HepG2 (cell line): ENCODE measurements around the gene ZNF747. TPM values are rescaled to one million over a fixed set of nuclear protein-coding genes. Genes with fewer than 3 reads are reported as not detected.

Experiments used
- CBX1 ChIP-seq: IDR thresholded peaks from one replicate; pipeline ENCODE4 v1.6.1; 2016; ENCODE audit warnings: antibody characterized with exemption, low read depth
- CENPX ChIP-seq: sonication (generic); formaldehyde crosslinking; IDR thresholded peaks from 2 replicates; pipeline ENCODE4 v1.9.0; 2021; ENCODE audit warnings: mild to moderate bottlenecking, missing genetic modification reagents, moderate library complexity
- DMTF1 ChIP-seq: sonication (generic); formaldehyde crosslinking; IDR thresholded peaks from 2 replicates; pipeline ENCODE4 v1.4.0; 2020; ENCODE audit warnings: mild to moderate bottlenecking, missing genetic modification reagents
- E2F1 ChIP-seq: sonication (generic); formaldehyde crosslinking; IDR thresholded peaks from 2 replicates; pipeline ENCODE4 v1.5.0; 2020; ENCODE audit warnings: missing genetic modification reagents
- HDAC1 ChIP-seq: sonication (generic); formaldehyde crosslinking; IDR thresholded peaks from 2 replicates; pipeline ENCODE4 v1.5.1; 2020; ENCODE audit warnings: mild to moderate bottlenecking, missing genetic modification reagents
- HMG20A ChIP-seq: IDR thresholded peaks from 2 replicates; pipeline ENCODE4 v1.6.1; 2016; ENCODE audit warnings: borderline replicate concordance
- HMG20B ChIP-seq: conservative IDR thresholded peaks from 2 replicates; pipeline ENCODE4 v1.6.1; 2016; ENCODE audit warnings: missing genetic modification reagents, missing compliant biosample characterization
- HMGXB4 ChIP-seq, 2 experiments: sonication (generic) in 1 of 2; formaldehyde crosslinking in 1 of 2; IDR thresholded peaks; 2 replicates each; pipeline versions ENCODE4 v1.4.0 to v1.6.1; 2018 to 2020; ENCODE audit warnings: missing genetic modification reagents in 2 of 2, borderline replicate concordance in 1 of 2, low read depth in 1 of 2, mild to moderate bottlenecking in 1 of 2, missing biosample characterization in 1 of 2
- HNRNPL ChIP-seq: fragments of 200-400 bp; formaldehyde crosslinking; IDR thresholded peaks from 2 replicates; pipeline ENCODE4 v1.6.1; 2017; ENCODE audit warnings: mild to moderate bottlenecking, low read depth, low read length
- PAWR ChIP-seq: sonication (generic); formaldehyde crosslinking; IDR thresholded peaks from 2 replicates; pipeline ENCODE4 v1.4.0; 2020; ENCODE audit warnings: missing genetic modification reagents, mild to moderate bottlenecking, borderline replicate concordance
- PRDM15 ChIP-seq: sonication (generic); formaldehyde crosslinking; IDR thresholded peaks from 2 replicates; pipeline ENCODE4 v1.4.0; 2020; ENCODE audit warnings: missing genetic modification reagents
- SMC3 ChIP-seq: IDR thresholded peaks from 2 replicates; pipeline ENCODE4 v1.6.1; 2011; ENCODE audit warnings: low read length, improper control_type of control experiment
- SRSF1 ChIP-seq: fragments of 200-400 bp; formaldehyde crosslinking; optimal IDR thresholded peaks from 2 replicates; pipeline ENCODE3; 2017; ENCODE audit warnings: mild to moderate bottlenecking, low read depth, low read length, moderate library complexity
- THAP7 ChIP-seq: sonication (generic); formaldehyde crosslinking; IDR thresholded peaks from 2 replicates; pipeline ENCODE4 v1.8.1; 2023; ENCODE audit warnings: mild to moderate bottlenecking, missing genetic modification reagents
- ZMAT3 ChIP-seq: sonication (generic); formaldehyde crosslinking; conservative IDR thresholded peaks from 2 replicates; pipeline ENCODE4 v1.7.0; 2021; ENCODE audit warnings: missing genetic modification reagents
- ZNF225 ChIP-seq: sonication (generic); formaldehyde crosslinking; IDR thresholded peaks from 2 replicates; pipeline ENCODE4 v1.4.0; 2020; ENCODE audit warnings: mild to moderate bottlenecking, missing genetic modification reagents
- ZNF24 ChIP-seq: fragments of 450-650 bp; IDR thresholded peaks from 2 replicates; pipeline ENCODE4 v1.6.1; 2017; ENCODE audit warnings: antibody characterized with exemption, mild to moderate bottlenecking
- ZNF598 ChIP-seq: sonication (generic); formaldehyde crosslinking; IDR thresholded peaks from 2 replicates; pipeline ENCODE4 v1.5.1; 2020; ENCODE audit warnings: mild to moderate bottlenecking, missing genetic modification reagents, borderline replicate concordance
- ZSCAN29 ChIP-seq: sonication (generic); formaldehyde crosslinking; conservative IDR thresholded peaks from 2 replicates; pipeline ENCODE4 v1.4.0; 2020; ENCODE audit warnings: mild to moderate bottlenecking, missing genetic modification reagents
- polyA plus RNA-seq, 8 experiments: library from polyadenylated mRNA; depleted of rRNA in 3 of 8; stranded (reverse) in 7 of 8; unstranded in 1 of 8; fragments of >200 nt; fragmentation: Illumina TruSeq in 4 of 8; extraction: Trizol in 4 of 8; gene quantifications; 2 replicates each; pipeline versions ENCODE4 v1.2.1 to v1.2.3, GENCODE V29; 2011 to 2016; ENCODE audit warnings: low read depth in 4 of 8, missing spikeins in 1 of 8, mixed read lengths in 1 of 8; ENCODE audit not compliant: insufficient read depth in 1 of 8
- total RNA-seq, 5 experiments: library from RNA; depleted of rRNA; stranded (reverse); fragments of >200 nt; fragmentation: Illumina TruSeq; extraction: Trizol; gene quantifications; 2 replicates each; pipeline ENCODE4 v1.2.3, GENCODE V29; 2016; ENCODE audit warnings: low read depth in 1 of 5

The ZNF747 gene
- total and polyA plus RNA-seq, 2 of the 13 experiments (the other 11 are each of a cell fraction or from before 2014, with no cell fraction given): 7.2 to 10.2 TPM

DNA sequence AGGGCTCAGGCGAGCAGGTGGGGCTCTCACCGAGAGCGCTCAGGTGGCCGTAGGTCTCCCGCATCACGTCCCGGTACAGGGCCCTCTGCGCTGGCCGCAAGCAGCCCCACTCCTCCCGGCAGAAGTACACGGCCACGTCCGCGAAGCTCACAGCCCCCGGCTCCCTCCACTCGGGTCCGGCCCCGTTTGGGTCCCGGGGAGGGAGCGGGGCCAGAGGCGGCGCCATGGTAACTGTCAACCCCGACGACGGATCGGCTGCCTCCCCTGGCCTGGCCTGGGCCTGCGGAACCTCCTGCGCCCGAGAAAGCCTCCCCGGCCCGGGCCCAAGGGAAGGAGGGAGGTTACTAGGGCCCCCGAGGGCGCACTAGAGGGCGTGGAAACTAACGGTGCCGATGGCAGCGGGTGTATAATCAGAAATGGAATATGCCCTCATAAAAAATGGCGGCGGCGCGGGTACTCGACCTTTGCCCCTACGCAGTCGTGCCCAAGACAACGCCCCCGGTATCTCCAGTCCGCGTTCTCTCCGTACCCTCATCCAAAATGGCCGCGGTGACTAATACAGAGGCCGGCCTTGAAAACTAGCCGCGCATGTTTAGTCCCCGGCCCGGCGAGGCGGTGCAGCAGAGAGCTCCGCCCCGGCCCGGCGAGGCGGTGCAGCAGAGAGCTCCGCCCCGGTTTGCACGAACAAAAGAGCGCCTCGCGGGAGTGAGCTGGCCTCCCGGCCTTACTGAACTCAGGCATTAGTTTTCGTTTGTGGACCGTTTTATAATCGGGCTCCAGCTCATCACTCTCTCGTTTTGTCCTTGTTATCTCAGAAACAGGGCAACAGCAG is 23.5 kb upstream of the ZNF747 start, which contains the start of gene ZNF764 (continued):
- TF ChIP-seq THAP7 (CRISPR knock-in tag) (peak; percentile 49; the same call in 1 of the 2 replicates), ZNF24 (no peak; the same call in 1 of the 2 replicates), HMG20A (CRISPR knock-in tag) (peak; percentile 48; the same call in 1 of the 2 replicates), CENPX (no peak), ZNF598 (CRISPR knock-in tag) (no peak; the same call in none of the 2 replicates), ZSCAN29 (peak; percentile 63; the same call in 1 of the 2 replicates), ZNF225 (CRISPR knock-in tag) (peak; percentile 86), E2F1 (CRISPR knock-in tag) (peak; percentile 68; the same call in 1 of the 2 replicates), PAWR (CRISPR knock-in tag) (no peak), CBX1 (peak; percentile 78), HMG20B (CRISPR knock-in tag) (no peak; the same call in 1 of the 2 replicates), HNRNPL (peak; percentile 90; the same call in 1 of the 2 replicates), SMC3 (no peak), HMGXB4 (CRISPR knock-in tag; IDR thresholded peaks at IDR 0.05; ENCODE audit: borderline replicate concordance in 1 of 2, low read depth in 1 of 2) (peak; percentile 19 to 98), ZMAT3 (CRISPR knock-in tag) (no peak), SRSF1 (no peak), DMTF1 (CRISPR knock-in tag) (no peak), PRDM15 (CRISPR knock-in tag) (no peak), HDAC1 (peak; percentile 60)
